Daoy (cell line): ENCODE data around the gene CERCAM. TPM values are rescaled to one million over a fixed set of nuclear protein-coding genes. Genes with fewer than 3 reads are reported as not detected.

ENCODE experiments used
- DNase-seq: peaks from one replicate; pipeline ENCODE4 v3.0.0-alpha.2; 2015; ENCODE audit warnings: low read depth
- total RNA-seq: library from RNA; depleted of rRNA; stranded (reverse); fragments of >200 nt; shearing (Covaris generic); gene quantifications from 2 replicates; pipeline ENCODE4 v1.2.3, GENCODE V29; 2014; rRNA removed

CERCAM gene
- total RNA-seq, 1 experiment from 2014 or later: 16.6 TPM

- peak; percentile 89 for DNase-seq
These were observed 36.0 kb downstream of the CERCAM start for GRCh38 chr9:128456613-128457061.

GRCh38 chr9:128457207-128457606 lies 36.5 kb downstream of the CERCAM start:
- DNase-seq: no peak

- DNase-seq: no peak
These were observed 38.4 kb downstream of the CERCAM start for GRCh38 chr9:128459011-128459410.

- DNase-seq: no peak
These were observed 48.4 kb downstream of the CERCAM start for GRCh38 chr9:128469070-128469469.

- DNase-seq: peak; percentile 56
These were observed 49.9 kb downstream of the CERCAM start for GRCh38 chr9:128470560-128470959.

- DNase-seq: no peak
These were observed 52.4 kb downstream of the CERCAM start for GRCh38 chr9:128473104-128473503.

- DNase-seq: no peak
These were observed 55.2 kb downstream of the CERCAM start for GRCh38 chr9:128475867-128476266.

GRCh38 chr9:128479262-128479661 lies 58.6 kb downstream of the CERCAM start:
- DNase-seq: no peak

GRCh38 chr9:128481561-128481960 lies 60.9 kb downstream of the CERCAM start:
- DNase-seq: no peak

- no peak for DNase-seq
These were observed 61.5 kb downstream of the CERCAM start for GRCh38 chr9:128482186-128482585.

GRCh38 chr9:128484686-128485413 lies 64.2 kb downstream of the CERCAM start:
- DNase-seq: no peak

GRCh38 chr9:128485414-128485855 lies 64.8 kb downstream of the CERCAM start:
- DNase-seq: no peak

- DNase-seq: no peak
These were observed 65.5 kb downstream of the CERCAM start for GRCh38 chr9:128486201-128486600.

Other genes starting within 250 kb of the CERCAM start
- 35.8 and 36.2 TPM in 2 replicates for gene CIZ1, start 229.3 kb upstream of the CERCAM start, total RNA-seq
- 8.5 and 12.3 TPM in 2 replicates for gene DNM1, start 217.5 kb upstream of the CERCAM start, total RNA-seq
- gene GOLGA2, start 144.8 kb upstream of the CERCAM start, total RNA-seq: 76.5 and 85.5 TPM in 2 replicates
- 72.8 and 93.9 TPM in 2 replicates for gene SWI5, start 144.6 kb upstream of the CERCAM start, total RNA-seq
- 34.8 and 55.2 TPM in 2 replicates for gene TRUB2, start 98.4 kb upstream of the CERCAM start, total RNA-seq
- 56.6 and 67.4 TPM in 2 replicates for gene COQ4, start 98.0 kb upstream of the CERCAM start, total RNA-seq
- 24.8 and 33.9 TPM in 2 replicates for gene SLC27A4, start 80.3 kb upstream of the CERCAM start, total RNA-seq
- gene URM1, start 49.5 kb upstream of the CERCAM start, total RNA-seq: 58.5 and 83.0 TPM in 2 replicates
- gene ODF2, start 35.1 kb downstream of the CERCAM start, total RNA-seq: 103 and 104 TPM in 2 replicates
- 56.6 and 58.3 TPM in 2 replicates for gene GLE1, start 83.9 kb downstream of the CERCAM start, total RNA-seq
- 161 and 164 TPM in 2 replicates for gene SPTAN1, start 131.7 kb downstream of the CERCAM start, total RNA-seq
- 170 and 194 TPM in 2 replicates for gene DYNC2I2, start 236.0 kb downstream of the CERCAM start, total RNA-seq